Mucosa of stomach (tissue), 1 donor: ENCODE measurements around the gene DGKI.

ENCODE experiments used
- H3K27me3 ChIP-seq: one replicate; pipeline ENCODE4 v1.7.0; 2013; ENCODE audit warnings: mild to moderate bottlenecking, low read length; ENCODE audit not compliant: control insufficient read depth, insufficient read depth
- H3K36me3 ChIP-seq: one replicate; pipeline ENCODE4 v1.7.0; 2013; ENCODE audit warnings: low read length; ENCODE audit not compliant: control insufficient read depth, insufficient read depth
- H3K4me1 ChIP-seq: one replicate; pipeline ENCODE4 v1.7.0; 2013; ENCODE audit warnings: mild to moderate bottlenecking, low read length; ENCODE audit not compliant: control insufficient read depth, insufficient read depth
- H3K4me3 ChIP-seq: one replicate; pipeline ENCODE4 v1.7.0; 2013; ENCODE audit warnings: low read length
- H3K9ac ChIP-seq: one replicate; pipeline ENCODE4 v1.7.0; 2013; ENCODE audit warnings: mild to moderate bottlenecking, low read length, moderate library complexity
- H3K9me3 ChIP-seq: one replicate; pipeline ENCODE4 v1.7.0; 2013; ENCODE audit warnings: mild to moderate bottlenecking, low read length, moderate library complexity; ENCODE audit not compliant: control insufficient read depth
- donor health status: Pancreatic carcinoma.

The DGKI gene

DNA sequence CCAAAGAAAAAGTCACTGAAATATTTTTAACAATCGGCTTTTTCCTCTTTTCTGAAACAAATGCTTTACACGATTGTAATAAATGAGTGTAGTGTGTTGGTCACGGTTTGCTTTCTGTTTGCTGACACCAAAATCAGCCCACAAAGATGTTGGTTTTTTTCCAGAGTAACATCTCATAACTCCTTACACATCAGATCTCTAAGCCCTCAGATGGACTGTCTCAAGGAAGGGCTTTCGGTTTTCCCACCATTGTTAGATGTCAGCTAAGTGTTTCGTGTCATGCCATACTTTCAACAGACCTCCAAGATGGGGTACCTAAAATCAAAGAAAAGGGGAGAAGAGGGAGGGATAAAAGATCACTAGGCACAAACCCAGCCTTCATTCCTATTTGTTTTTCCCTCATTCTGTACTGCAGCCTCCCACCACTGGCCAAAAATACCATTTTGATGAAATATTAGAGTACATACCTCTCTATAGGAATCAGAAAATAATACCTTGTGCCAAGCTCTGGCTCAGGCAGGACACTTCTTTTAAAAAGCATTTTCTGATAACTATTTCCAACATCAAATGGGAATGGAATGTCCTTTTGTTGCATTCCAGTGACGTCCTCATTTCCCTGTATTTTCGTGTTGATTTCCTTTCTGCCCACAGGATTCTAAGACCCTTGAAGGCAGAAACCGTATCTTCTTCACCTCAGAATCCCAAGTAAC is 159.1 kb downstream of the DGKI start:
- Histone ChIP-seq H3K36me3 (no peaks in the 10 kb centered on the region), H3K4me3 (no peak overlapping the region), H3K9me3 (no peaks in the 10 kb centered on the region), H3K9ac (no peak overlapping the region), H3K27me3 (no peaks in the 10 kb centered on the region), H3K4me1 (no peaks in the 10 kb centered on the region)

DNA sequence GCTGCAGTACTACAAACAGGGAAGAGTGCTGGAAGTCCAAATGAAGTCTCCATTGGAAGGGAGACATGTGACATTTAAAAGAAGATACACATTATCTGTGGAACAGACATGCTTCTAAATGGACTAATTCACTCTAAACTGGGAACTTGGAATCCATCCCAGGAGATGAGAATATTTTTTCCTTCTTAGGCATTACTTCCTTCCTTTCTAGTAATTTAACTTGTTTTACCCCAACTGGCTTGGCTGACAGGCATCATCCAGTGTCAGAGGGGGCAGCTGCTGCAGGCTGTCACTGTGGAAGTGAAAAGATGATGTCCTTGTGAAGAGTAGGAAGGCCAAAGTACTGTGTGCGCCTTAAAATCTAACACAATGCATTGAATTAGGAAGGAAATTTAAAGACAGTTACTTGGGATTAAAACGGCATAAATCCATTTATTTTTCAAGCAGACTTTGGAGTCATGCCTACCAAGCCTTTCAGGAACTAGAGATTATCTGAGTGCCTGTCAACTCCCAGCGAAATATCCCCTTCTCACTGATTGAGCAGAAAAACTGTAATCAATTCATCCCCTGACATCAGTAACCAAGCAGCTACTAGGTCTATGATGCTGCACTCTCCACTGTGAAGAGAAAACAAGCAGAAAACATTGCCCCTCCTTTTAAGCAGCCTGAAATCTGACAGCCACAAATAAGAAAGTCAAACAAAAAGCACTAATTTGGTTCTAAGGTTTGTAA is 161.2 kb downstream of the DGKI start:
- Histone ChIP-seq H3K27me3 (no peaks in the 10 kb centered on the region), H3K4me3 (no peak overlapping the region), H3K9ac (no peak overlapping the region), H3K36me3 (no peaks in the 10 kb centered on the region), H3K4me1 (no peaks in the 10 kb centered on the region), H3K9me3 (no peaks in the 10 kb centered on the region)

DNA sequence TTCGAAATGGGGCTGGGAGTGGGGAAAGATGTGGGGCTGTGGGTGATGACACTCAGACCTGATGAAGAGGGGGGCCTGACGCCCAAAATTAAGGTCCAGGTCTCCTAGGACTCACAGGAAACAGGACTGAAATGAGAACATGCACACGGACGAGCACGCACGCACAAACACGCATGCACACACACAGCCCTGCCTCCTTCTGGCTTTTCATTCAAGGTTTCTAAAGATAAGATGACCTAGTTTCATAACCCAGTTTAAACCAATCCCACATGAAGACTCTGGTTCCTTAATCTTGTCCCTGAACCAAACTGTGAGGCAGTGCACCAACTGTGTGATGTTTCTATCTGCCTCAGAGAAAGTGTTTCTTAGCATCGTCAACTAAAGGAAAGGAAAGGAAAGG is 162.0 kb downstream of the DGKI start:
- Histone ChIP-seq H3K9ac (no peak overlapping the region), H3K36me3 (no peaks in the 10 kb centered on the region), H3K9me3 (no peaks in the 10 kb centered on the region), H3K4me3 (no peak overlapping the region), H3K4me1 (no peaks in the 10 kb centered on the region), H3K27me3 (no peaks in the 10 kb centered on the region)

DNA sequence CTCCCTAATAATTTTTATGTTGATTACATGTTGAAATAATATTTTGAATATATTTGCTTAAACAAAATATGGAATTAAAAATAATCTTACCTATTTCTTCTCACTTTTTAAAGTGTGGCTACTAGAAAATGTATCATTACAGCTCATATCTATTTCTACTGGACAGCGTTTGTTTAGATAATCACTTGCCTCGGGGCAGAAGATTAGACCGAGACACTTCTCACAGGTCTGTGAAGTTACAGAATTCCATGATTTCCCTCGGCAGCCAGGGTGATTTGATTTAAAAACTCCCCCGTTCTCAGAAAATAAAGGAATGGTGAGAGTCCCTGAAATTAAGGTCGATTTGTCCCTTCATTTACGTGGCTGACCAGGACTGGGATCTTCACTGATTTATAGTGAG is 162.5 kb downstream of the DGKI start:
- Histone ChIP-seq H3K27me3 (no peaks in the 10 kb centered on the region), H3K4me3 (no peak overlapping the region), H3K9ac (no peak overlapping the region), H3K36me3 (no peaks in the 10 kb centered on the region), H3K9me3 (no peaks in the 10 kb centered on the region), H3K4me1 (no peaks in the 10 kb centered on the region)

DNA sequence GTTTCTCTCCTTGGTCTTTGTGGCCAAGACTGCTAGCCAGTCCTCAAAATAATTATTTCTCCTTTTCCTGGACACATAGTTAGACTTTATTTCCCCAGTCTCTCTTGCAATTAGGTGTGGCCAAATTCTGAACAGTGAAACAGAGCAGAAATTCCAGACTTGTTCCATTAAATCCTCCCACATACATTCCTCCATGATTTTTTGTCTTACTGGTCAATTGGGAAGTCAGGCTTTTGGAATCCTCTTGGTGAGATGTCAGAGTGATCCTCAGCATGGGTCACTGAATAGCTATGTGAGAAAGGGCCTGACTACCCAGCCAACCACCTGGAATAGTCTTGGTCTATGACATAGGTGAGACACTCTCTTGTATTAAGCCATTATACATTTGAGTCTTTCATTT is 164.2 kb downstream of the DGKI start:
- no peaks in the 10 kb centered on the region for H3K36me3 ChIP-seq

DNA sequence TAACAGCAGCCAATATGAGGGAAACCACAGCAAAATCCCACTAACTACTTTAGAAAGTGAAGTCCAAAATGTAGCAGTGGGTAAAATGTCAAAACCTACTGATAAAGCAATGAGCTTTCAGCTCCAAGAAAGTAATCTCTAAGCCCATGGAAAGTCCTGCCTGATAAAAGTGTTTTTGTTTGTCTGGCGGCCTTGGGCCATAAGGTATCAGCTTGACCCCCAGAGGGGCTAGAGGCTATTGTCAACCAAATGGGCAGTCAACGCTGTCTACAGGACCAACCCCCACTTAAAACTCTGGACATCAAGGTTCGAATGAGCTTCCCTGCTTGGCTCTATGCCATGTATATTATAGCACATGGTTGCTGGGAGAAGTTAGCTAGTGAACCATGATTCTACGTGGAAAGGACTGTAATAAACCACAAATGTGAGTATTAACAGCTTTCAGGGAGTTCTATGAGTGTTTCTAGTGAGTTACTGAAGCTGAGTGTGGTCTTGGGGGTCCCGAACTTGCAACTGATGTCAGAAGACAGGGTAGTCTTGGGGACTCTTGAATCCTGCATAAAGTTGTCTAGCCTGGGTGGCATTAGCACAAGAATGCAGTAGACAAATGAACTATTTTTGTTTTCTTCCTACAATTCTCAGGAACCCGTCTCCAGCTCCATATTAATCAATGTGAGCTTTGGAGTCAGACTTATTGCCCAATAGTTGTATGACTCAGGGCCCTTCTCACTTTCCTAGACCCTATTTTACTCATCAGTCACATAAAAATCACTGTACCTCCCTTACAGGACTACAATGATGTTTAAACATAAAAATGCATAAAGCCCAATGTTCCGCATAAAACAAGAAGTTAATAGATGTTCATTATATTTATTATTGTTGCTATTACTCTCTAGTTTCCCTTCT is 164.9 kb downstream of the DGKI start:
- Histone ChIP-seq H3K36me3 (no peaks in the 10 kb centered on the region), H3K4me1 (no peaks in the 10 kb centered on the region), H3K9ac (no peak overlapping the region), H3K4me3 (no peak overlapping the region), H3K27me3 (no peaks in the 10 kb centered on the region), H3K9me3 (no peaks in the 10 kb centered on the region)

More for the DNA sequence above, 164.2 kb downstream of the DGKI start:
- H3K27me3 ChIP-seq, result no peaks in the 10 kb centered on the region
- no peaks in the 10 kb centered on the region for H3K4me1 ChIP-seq
- no peaks in the 10 kb centered on the region for H3K9me3 ChIP-seq
- H3K4me3 ChIP-seq, result no peak overlapping the region
- no peak overlapping the region for H3K9ac ChIP-seq

DNA sequence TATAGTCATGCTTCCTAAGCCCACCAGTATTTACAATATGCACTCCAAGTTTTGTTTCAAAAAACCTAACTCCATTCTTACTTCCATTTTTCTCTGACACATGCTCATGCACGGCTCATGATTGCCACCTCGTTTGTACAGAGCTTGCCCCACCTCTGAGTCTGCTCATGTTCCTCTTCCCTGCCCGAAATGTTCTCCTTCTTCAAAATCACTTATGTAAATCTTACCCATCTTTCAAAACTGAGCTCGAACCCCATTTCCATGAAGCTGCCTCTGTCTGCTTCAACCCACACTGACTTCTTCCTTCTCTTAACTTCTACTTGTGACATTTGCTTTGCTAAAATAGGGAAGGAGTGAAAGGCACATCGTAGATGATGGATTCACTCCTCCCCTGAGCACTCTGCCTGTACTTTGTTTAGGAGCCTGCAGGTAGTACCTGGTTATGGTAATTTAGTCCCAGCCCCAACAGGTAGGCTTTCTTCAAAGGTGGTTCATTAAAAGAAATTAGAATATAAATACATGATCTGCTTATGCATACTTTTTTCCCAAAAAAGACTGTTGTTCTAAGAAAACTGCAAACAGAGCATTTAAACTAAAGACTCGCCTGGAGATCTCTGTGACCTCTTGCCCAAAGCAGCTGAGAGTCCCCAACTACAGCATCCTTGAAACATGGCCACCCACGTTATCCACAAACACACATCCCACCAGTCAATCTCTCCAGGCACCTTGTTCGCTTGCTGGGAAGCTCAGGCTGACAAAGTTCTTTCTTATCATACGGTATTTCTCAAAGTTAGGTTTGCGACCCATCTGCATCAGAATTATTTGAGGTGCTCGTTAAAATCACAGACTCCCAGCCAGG is 172.0 kb downstream of the DGKI start:
- H3K9ac ChIP-seq, result no peak overlapping the region
- no peaks in the 10 kb centered on the region for H3K9me3 ChIP-seq
- no peaks in the 10 kb centered on the region for H3K27me3 ChIP-seq
- H3K4me1 ChIP-seq, result no peaks in the 10 kb centered on the region
- no peaks in the 10 kb centered on the region for H3K36me3 ChIP-seq
- H3K4me3 ChIP-seq, result no peak overlapping the region

DNA sequence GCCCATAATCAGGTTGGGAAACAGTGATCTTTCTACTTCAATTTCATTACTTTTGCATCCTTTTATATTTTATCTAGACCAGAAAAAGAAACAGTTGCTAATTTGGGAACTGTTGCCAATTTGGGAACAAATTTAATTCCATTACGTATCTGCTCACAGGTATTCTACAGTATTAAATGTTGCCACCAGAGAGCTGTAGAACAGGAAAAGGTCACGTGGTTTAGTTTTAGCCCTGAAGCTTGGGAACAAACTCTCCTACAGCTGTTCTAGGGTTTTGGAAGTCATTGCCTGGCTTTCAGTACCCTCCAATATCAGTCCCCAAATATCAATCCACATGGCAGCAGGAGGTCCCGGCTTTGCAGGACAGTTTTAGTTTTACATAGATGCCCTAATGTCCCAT is 172.7 kb downstream of the DGKI start:
- Histone ChIP-seq H3K4me3 (no peak overlapping the region), H3K9ac (no peak overlapping the region), H3K27me3 (no peaks in the 10 kb centered on the region), H3K36me3 (no peaks in the 10 kb centered on the region), H3K4me1 (no peaks in the 10 kb centered on the region), H3K9me3 (no peaks in the 10 kb centered on the region)

DNA sequence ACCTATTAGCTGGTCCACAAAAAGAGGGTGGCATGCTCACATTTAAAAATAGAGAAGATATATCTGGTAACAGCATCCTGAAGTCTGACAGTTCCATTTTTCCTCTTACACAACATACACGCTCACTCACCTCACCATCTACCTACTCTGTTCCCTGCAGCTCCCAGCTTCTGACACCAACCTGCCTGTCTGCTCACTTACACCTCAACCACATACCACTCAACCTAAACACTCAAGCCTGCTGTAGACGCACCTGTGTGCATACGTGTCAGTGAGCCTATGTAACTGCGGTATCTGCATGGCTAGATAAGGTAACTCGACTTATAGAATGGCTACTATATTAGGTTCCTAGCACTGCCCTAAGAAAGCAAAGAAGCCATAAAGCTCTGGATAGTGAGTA is 174.9 kb downstream of the DGKI start:
- Histone ChIP-seq H3K9ac (no peak overlapping the region), H3K9me3 (no peaks in the 10 kb centered on the region), H3K4me3 (no peak overlapping the region), H3K36me3 (no peaks in the 10 kb centered on the region), H3K27me3 (no peaks in the 10 kb centered on the region), H3K4me1 (no peaks in the 10 kb centered on the region)

DNA sequence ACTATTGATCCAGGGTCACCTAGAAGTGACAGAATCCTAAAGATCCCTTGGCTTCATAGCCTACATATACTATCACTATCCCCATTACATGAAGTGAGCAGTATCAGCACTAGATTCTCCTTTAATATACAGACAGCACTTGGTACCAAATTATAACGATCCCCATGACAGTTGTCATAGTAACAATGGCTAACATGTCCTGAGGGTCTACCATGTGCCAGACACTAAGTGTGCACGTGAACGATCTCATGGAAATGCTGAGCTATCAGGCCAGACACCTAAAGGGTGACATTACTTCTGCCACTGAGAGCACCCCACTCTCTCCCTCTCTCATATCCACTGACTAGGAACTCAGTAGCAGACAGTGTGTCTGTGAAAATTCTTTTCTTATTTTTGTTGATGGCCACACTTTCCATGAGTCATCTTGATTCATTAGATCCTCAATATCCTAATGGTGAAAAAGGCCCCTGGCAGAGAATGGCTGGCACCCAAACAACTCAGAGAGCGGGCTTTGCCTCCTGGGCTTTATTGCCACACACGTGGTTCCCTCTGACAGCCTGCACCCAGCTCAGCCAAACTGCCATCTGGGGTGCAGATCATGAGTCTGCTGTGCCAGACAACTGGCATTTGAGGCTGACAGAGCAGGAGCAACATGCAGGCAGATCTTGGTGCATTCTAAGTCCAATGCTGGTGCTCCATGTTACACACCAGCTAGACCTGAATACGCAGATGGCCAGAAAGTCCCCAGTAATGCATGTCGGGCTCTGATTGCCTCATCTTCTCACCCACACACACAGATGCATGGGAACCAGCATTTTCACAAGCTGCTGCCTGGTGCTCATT is 176.3 kb downstream of the DGKI start:
- Histone ChIP-seq H3K9ac (no peak overlapping the region), H3K9me3 (no peaks in the 10 kb centered on the region), H3K4me3 (no peak overlapping the region), H3K27me3 (no peaks in the 10 kb centered on the region), H3K4me1 (no peaks in the 10 kb centered on the region), H3K36me3 (no peaks in the 10 kb centered on the region)

DNA sequence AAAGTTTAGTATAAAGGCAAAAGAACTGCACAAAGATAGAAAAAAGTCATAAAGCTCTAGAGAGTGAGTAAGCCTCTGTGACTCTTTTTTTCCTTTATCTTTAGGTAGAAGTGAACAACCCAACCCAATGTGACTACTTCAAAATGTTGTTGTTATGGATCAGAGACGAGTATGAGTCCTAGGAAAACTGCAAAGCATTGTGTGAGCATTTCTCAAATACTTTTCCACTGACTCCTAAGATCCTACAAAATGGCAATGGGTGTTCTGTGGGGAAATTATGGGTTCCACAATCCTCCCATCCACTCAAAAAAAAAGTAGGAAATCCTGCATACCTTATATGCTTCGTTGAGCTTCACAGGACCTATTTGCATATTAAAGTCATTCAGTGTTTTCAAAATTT is 177.1 kb downstream of the DGKI start:
- Histone ChIP-seq H3K9ac (no peak overlapping the region), H3K4me1 (no peaks in the 10 kb centered on the region), H3K27me3 (no peaks in the 10 kb centered on the region), H3K4me3 (no peak overlapping the region), H3K36me3 (no peaks in the 10 kb centered on the region), H3K9me3 (no peaks in the 10 kb centered on the region)
